Neural cell (in vitro differentiated cells): ENCODE data around the gene APBB2.

Experiments used
- EP300 ChIP-seq: fragments of 450-650 bp; conservative IDR thresholded peaks from 2 replicates; pipeline ENCODE4 v1.6.1; 2014; ENCODE audit warnings: antibody characterized with exemption, mild to moderate bottlenecking, moderate library complexity; ENCODE audit not compliant: poor library complexity, severe bottlenecking
- POLR2AphosphoS5 ChIP-seq: IDR thresholded peaks from 2 replicates; pipeline ENCODE4 v1.6.1; 2012
- RAD21 ChIP-seq: fragments of 450-650 bp; conservative IDR thresholded peaks from 2 replicates; pipeline ENCODE4 v1.6.1; 2014; ENCODE audit warnings: antibody characterized with exemption, mild to moderate bottlenecking, moderate library complexity
- TF ChIP-seq, protein P1 (sequence below): fragments of 450-650 bp; IDR thresholded peaks from 2 replicates; pipeline ENCODE4 v1.5.1; 2014; ENCODE audit warnings: antibody characterized with exemption, mild to moderate bottlenecking, moderate library complexity; ENCODE audit not compliant: poor library complexity, severe bottlenecking
- TF ChIP-seq, protein P2 (sequence below): IDR thresholded peaks from 2 replicates; pipeline ENCODE4 v1.6.1; 2012; ENCODE audit warnings: borderline replicate concordance

DNA sequence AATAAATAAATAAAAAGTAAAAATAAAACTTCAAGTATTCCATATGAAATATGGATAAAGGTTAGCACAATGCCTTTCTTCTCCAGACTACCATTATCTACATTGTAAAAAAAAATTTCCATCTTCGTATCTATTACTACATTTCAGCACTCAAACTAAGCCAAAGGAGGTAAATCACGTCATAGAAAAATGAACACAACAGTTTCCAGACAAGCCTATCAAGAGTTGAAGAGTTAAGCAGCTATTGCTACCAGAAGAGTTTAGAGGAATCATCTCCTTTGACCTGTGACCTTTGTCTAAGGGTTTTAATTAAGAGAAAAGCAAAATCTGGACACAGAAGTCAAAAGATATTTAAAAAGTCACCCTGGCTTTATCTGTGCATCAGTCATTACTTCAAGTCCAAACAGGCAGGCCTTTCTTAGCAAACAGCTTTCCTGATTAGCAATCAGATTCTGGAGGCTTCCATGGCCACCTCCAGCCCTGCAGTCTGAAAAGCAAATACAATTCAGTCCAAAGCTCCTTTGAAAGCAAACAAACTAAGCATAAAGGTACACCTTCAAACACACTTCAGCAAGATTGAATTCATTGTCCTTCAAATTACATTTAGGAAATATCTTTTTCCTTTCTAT lies 82.2 kb downstream of the APBB2 start:
- TF ChIP-seq RAD21 (no peak), EP300 (no peak), POLR2AphosphoS5 (no peak)
- TF ChIP-seq, protein P1, sequence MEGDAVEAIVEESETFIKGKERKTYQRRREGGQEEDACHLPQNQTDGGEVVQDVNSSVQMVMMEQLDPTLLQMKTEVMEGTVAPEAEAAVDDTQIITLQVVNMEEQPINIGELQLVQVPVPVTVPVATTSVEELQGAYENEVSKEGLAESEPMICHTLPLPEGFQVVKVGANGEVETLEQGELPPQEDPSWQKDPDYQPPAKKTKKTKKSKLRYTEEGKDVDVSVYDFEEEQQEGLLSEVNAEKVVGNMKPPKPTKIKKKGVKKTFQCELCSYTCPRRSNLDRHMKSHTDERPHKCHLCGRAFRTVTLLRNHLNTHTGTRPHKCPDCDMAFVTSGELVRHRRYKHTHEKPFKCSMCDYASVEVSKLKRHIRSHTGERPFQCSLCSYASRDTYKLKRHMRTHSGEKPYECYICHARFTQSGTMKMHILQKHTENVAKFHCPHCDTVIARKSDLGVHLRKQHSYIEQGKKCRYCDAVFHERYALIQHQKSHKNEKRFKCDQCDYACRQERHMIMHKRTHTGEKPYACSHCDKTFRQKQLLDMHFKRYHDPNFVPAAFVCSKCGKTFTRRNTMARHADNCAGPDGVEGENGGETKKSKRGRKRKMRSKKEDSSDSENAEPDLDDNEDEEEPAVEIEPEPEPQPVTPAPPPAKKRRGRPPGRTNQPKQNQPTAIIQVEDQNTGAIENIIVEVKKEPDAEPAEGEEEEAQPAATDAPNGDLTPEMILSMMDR = no peak
- TF ChIP-seq, protein P2, sequence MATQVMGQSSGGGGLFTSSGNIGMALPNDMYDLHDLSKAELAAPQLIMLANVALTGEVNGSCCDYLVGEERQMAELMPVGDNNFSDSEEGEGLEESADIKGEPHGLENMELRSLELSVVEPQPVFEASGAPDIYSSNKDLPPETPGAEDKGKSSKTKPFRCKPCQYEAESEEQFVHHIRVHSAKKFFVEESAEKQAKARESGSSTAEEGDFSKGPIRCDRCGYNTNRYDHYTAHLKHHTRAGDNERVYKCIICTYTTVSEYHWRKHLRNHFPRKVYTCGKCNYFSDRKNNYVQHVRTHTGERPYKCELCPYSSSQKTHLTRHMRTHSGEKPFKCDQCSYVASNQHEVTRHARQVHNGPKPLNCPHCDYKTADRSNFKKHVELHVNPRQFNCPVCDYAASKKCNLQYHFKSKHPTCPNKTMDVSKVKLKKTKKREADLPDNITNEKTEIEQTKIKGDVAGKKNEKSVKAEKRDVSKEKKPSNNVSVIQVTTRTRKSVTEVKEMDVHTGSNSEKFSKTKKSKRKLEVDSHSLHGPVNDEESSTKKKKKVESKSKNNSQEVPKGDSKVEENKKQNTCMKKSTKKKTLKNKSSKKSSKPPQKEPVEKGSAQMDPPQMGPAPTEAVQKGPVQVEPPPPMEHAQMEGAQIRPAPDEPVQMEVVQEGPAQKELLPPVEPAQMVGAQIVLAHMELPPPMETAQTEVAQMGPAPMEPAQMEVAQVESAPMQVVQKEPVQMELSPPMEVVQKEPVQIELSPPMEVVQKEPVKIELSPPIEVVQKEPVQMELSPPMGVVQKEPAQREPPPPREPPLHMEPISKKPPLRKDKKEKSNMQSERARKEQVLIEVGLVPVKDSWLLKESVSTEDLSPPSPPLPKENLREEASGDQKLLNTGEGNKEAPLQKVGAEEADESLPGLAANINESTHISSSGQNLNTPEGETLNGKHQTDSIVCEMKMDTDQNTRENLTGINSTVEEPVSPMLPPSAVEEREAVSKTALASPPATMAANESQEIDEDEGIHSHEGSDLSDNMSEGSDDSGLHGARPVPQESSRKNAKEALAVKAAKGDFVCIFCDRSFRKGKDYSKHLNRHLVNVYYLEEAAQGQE = no peak
